Cardiac muscle cell (in vitro differentiated cells and primary cell): ENCODE measurements around the gene RIMOC1. TPM values are rescaled to one million over a fixed set of nuclear protein-coding genes. Genes with fewer than 3 reads are reported as not detected.

Experiments
- DNase-seq, 2 donors: peaks; one replicate each; pipeline versions ENCODE4 v3.0.0 to v3.0.0-alpha.2; 2010 to 2017; ENCODE audit warnings: low read depth in 1 of 2, low spot score in 1 of 2
- H3K27ac ChIP-seq: fragments of 200-600 bp; sonication (generic); 2 replicates; pipeline ENCODE4 v1.5.1; 2016
- H3K27me3 ChIP-seq: fragments of 200-600 bp; sonication (generic); 2 replicates; pipeline ENCODE4 v1.6.0; 2016; ENCODE audit warnings: control low read depth
- H3K36me3 ChIP-seq: fragments of 200-600 bp; sonication (generic); 2 replicates; pipeline ENCODE4 v1.5.1; 2016; ENCODE audit warnings: control low read depth
- H3K4me1 ChIP-seq: fragments of 200-600 bp; sonication (generic); 2 replicates; pipeline ENCODE4 v1.8.1; 2017; ENCODE audit warnings: low read depth, mild to moderate bottlenecking, mixed run types
- H3K4me3 ChIP-seq: fragments of 200-600 bp; sonication (generic); 2 replicates; pipeline ENCODE4 v1.5.1; 2016; ENCODE audit warnings: mild to moderate bottlenecking
- H3K9me3 ChIP-seq: fragments of 200-600 bp; sonication (generic); 2 replicates; pipeline ENCODE4 v1.5.1; 2017; ENCODE audit warnings: low read depth, mild to moderate bottlenecking, control low read depth
- CTCF ChIP-seq: IDR thresholded peaks from 2 replicates; pipeline ENCODE4 v1.5.1; 2012; ENCODE audit warnings: low read depth, mild to moderate bottlenecking, low read length
- polyA plus RNA-seq: library from polyadenylated mRNA; unstranded; fragments of >200 nt; fragmentation: Nextera tagmentation; extraction: Ambion mirVana; gene quantifications from 2 replicates; pipeline ENCODE4 v1.2.1, GENCODE V29; 2016
- total RNA-seq: library from RNA; depleted of rRNA; stranded (reverse); fragments of >200 nt; gene quantifications from 2 replicates; pipeline ENCODE4 v1.2.3, GENCODE V29; 2016

RIMOC1 gene
- total and polyA plus RNA-seq, 2 experiments from 2014 or later: 12.0 to 13.4 TPM

DNA sequence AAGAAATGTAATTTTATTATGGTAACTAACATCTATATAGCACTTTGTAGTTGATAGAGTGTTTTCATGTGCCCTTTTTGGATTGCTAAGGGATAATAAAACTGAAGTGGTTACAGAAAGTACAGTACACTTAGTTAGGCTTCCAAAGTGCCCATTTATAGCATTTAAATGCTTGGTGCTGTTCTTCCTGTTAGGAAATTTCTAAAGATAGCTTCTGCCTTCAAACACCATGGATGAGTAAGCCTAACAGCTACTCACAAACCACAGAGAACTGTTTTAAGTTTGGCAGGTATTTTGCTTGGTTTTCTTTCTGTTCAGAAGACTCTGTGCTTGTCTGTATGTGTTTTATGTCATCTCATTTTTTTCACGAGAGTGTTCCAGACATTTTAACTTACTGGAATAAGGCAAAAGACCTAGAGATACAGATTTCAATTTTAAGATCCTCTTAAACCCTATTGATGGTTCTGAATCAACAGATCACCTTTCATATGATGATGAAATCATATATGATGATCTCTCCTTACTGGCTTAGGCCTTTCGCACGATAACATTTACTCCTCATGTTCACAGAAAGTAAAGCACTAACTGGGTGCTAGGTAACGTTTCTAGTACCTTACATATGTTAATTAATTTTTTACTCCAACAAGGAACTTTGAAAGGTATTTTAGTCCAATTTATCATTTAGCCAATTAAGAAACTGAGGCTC is 4.4 kb downstream of the RIMOC1 start:
- Histone ChIP-seq H3K4me3 (no peak overlapping the region), H3K27ac (peak overlapping the region; percentile 15), H3K36me3 (peaks cover 54% of the 10 kb centered on the region), H3K27me3 (no peaks in the 10 kb centered on the region), H3K9me3 (no peaks in the 10 kb centered on the region), H3K4me1 (no peaks in the 10 kb centered on the region)
- DNase-seq: peak in 1 of 2 donors; percentile 46
- no peak for TF ChIP-seq CTCF

DNA sequence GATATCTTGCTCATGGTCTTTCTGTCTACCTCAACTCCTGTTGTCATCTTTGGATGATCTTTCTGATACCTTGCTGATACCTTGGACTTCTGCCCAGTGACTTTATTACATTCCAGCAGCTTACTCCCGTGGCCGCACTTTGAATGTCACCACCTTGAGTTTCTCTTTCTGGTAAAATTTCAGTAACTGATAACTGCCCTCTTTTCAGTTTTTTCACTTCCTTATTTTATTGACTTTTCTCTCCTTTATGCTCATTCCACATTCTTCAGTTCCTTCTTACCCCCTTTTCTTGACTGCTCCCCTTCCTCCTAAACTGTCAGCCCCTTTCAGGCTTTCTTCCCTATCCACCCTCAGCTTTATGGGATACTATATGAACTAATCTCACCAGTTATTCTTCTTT is 14.0 kb downstream of the RIMOC1 start:
- Histone ChIP-seq H3K27me3 (no peaks in the 10 kb centered on the region), H3K27ac (no peak overlapping the region), H3K36me3 (peaks cover 60% of the 10 kb centered on the region), H3K4me3 (no peak overlapping the region), H3K4me1 (no peaks in the 10 kb centered on the region), H3K9me3 (no peaks in the 10 kb centered on the region)
- no peak for TF ChIP-seq CTCF
- DNase-seq: no peak

DNA sequence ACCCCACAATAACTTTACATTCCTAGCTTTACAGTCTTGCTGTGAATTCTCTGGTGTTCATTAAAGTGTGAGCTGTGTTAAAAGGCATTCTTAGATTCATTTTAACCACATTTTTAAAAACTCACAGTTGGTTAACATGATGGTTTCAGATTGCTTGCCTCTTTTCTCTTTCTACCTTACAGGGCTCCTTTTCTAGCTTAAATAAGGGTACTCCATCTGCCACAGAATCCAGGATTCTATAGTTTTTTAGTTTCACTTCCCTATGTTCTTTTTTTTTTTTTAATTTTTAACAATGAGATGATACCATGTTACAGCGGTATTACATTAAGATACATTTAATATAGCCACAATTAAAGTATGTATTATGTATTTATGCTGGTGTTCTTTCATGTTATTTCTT is 17.0 kb downstream of the RIMOC1 start:
- no peak for TF ChIP-seq CTCF
- DNase-seq: no peak
- Histone ChIP-seq H3K27ac (no peak overlapping the region), H3K27me3 (no peaks in the 10 kb centered on the region), H3K36me3 (peaks cover 41% of the 10 kb centered on the region), H3K4me1 (no peaks in the 10 kb centered on the region), H3K9me3 (no peaks in the 10 kb centered on the region), H3K4me3 (no peak overlapping the region)

DNA sequence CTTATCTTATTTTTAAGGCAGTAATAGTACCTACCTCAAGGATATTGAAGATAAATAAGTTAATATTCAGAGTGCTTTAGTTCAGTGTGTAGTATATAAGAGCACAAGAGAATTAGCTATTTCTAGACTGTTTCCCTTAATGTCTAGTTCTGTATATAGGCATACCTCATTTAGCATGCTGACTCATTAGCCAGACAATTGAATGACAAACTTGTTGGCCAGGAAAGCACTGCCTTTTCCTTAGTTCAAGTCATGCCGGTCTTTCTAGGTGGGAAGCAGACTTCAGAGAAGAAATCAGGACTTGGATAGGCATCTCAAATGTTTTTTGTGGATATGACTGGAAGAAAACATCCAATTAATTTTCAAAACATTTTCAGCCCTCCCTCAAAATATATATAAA is 17.7 kb downstream of the RIMOC1 start:
- peak in 1 of 2 donors; percentile 20 for DNase-seq
- Histone ChIP-seq H3K4me1 (no peaks in the 10 kb centered on the region), H3K27me3 (no peaks in the 10 kb centered on the region), H3K4me3 (no peak overlapping the region), H3K36me3 (peaks cover 35% of the 10 kb centered on the region), H3K27ac (no peak overlapping the region), H3K9me3 (no peaks in the 10 kb centered on the region)
- no peak for TF ChIP-seq CTCF

- DNase-seq: no peak
- H3K27me3 ChIP-seq: no peaks in the 10 kb centered on the region
- H3K27ac ChIP-seq: no peak overlapping the region
- peaks cover 15% of the 10 kb centered on the region for H3K36me3 ChIP-seq
- TF ChIP-seq CTCF: no peak
- H3K4me1 ChIP-seq: no peaks in the 10 kb centered on the region
- H3K9me3 ChIP-seq: no peaks in the 10 kb centered on the region
- H3K4me3 ChIP-seq: peak overlapping the region; percentile 49
These were observed 20.4 kb downstream of the RIMOC1 start for GRCh38 chr5:41924526-41924871.
